Amniotic stem cell (primary cell): ENCODE data around the gene ZNF121.
"Not testable (repeated sequence)": the region's sequence is repeated elsewhere in the genome, so short reads cannot be mapped to it uniquely, and the experiment has no call there.

Experiments used
- DNase-seq: peaks from one replicate; lab custom pipeline; 2025; lab: John Stamatoyannopoulos, UW

ZNF121 gene

GRCh38 chr19:9584073-9584833 is at the start of gene ZNF121:
ZNF121 (minus strand) TSS chr19:9584504; CDS start chr19:9568097, 16,407 bp downstream.
- DNase-seq: peak; percentile 61

- DNase-seq: no peak
Observed at GRCh38 chr19:9627856-9628255, 43.6 kb upstream of the ZNF121 start.

GRCh38 chr19:9622531-9622930 is 38.2 kb upstream of the ZNF121 start:
- no peak for DNase-seq

GRCh38 chr19:9621156-9622037 is 37.1 kb upstream of the ZNF121 start, which contains the start of gene ZNF561:
ZNF561 (minus strand) TSS chr19:9621232; CDS start chr19:9619456, 1,776 bp downstream.
- DNase-seq: peak; percentile 68

GRCh38 chr19:9620842-9621155 is 36.5 kb upstream of the ZNF121 start:
- no peak for DNase-seq

GRCh38 chr19:9615844-9616243 is 31.5 kb upstream of the ZNF121 start:
- no peak for DNase-seq

GRCh38 chr19:9610484-9611113 is 26.3 kb upstream of the ZNF121 start:
- DNase-seq: no peak

GRCh38 chr19:9608912-9609311 is 24.6 kb upstream of the ZNF121 start:
- DNase-seq: no peak

GRCh38 chr19:9597027-9597426 is 12.7 kb upstream of the ZNF121 start:
- DNase-seq: peak; percentile 74

- DNase-seq: peak; percentile 52
Observed at GRCh38 chr19:9586764-9587163, 2.5 kb upstream of the ZNF121 start.

- not testable (repeated sequence) for DNase-seq
Observed at GRCh38 chr19:9582081-9582725, 2.1 kb downstream of the ZNF121 start.

- DNase-seq: no peak
Observed at GRCh38 chr19:9580728-9581127, 3.6 kb downstream of the ZNF121 start.

- DNase-seq: no peak
Observed at GRCh38 chr19:9570255-9570654, 14.0 kb downstream of the ZNF121 start.

- DNase-seq: no peak
Observed at GRCh38 chr19:9566729-9567128, 17.6 kb downstream of the ZNF121 start.

- no peak for DNase-seq
Observed at GRCh38 chr19:9565900-9566705, 18.2 kb downstream of the ZNF121 start.

- DNase-seq: no peak
Observed at GRCh38 chr19:9552536-9553274, 31.6 kb downstream of the ZNF121 start.

- DNase-seq: no peak
Observed at GRCh38 chr19:9547870-9548269, 36.4 kb downstream of the ZNF121 start.

- DNase-seq: not testable (repeated sequence)
Observed at GRCh38 chr19:9541281-9541680, 43.0 kb downstream of the ZNF121 start.

GRCh38 chr19:9539921-9540320 is 44.4 kb downstream of the ZNF121 start:
- DNase-seq: not testable (repeated sequence)

GRCh38 chr19:9539201-9539600 is 45.1 kb downstream of the ZNF121 start:
- not testable (repeated sequence) for DNase-seq
